ENCODE results near the gene PTPRG.

DNA sequence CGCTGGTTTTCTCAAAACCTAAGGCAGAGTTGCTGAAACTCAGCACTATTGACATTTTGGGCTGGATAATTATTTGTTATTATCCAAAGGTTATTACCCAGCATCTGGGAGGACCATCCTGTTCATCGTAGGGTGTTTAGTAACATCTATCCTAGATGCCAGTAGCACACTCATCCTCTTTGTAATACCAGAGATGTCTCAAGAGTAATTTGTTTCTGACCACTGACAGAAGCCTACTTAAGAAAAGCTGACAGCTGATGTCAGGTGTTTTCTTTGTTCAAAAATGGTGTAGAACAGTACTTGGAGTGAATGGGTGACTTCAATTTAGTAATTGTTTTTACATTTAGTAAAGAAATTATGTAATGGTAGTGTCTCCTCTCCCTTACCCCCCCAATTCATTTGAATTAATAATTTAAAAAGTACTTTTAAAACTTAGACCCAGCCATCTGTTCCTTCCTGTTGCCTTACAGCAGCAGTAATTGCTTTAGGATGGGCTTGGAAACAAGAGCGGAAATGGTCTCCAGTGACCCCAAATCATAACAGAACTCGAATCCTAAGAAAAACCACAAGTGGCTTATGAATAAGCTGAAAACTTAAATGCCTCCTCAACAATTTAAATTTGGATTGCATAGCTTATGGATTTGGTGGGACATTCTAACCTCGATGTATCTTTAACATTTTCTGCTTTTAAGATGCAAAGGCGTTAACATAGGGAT lies 105.4 kb downstream of the PTPRG start:
- TF ChIP-seq CTCF (conservative IDR thresholded peaks at IDR 0.05; ENCODE audit: low read length) (no peak), EZH2phosphoT487 (IDR thresholded peaks at IDR 0.05; ENCODE audit: borderline replicate concordance, low read depth, low read length) (no peak)
